HepG2 (cell line): ENCODE results near the gene RPLP2. TPM values are rescaled to one million over a fixed set of nuclear protein-coding genes. Genes with fewer than 3 reads are reported as not detected.

Experiments used
- AHR ChIP-seq: IDR thresholded peaks from 2 replicates; pipeline ENCODE4 v1.6.1; 2018; ENCODE audit warnings: missing genetic modification reagents, missing compliant biosample characterization
- BCLAF1 ChIP-seq: fragments of 450-650 bp; IDR thresholded peaks from 2 replicates; pipeline ENCODE4 v1.6.1; 2017; ENCODE audit warnings: mild to moderate bottlenecking
- GATA4 ChIP-seq: sonication (generic); IDR thresholded peaks from 2 replicates; pipeline ENCODE4 v1.6.1; 2016; ENCODE audit warnings: antibody characterized with exemption, low read depth, borderline replicate concordance
- HOXA5 ChIP-seq: sonication (generic); formaldehyde crosslinking; IDR thresholded peaks from 2 replicates; pipeline ENCODE4 v1.4.0; 2020; ENCODE audit warnings: missing genetic modification reagents
- IKZF5 ChIP-seq: IDR thresholded peaks from 2 replicates; pipeline ENCODE4 v1.6.1; 2018; ENCODE audit warnings: missing genetic modification reagents, mild to moderate bottlenecking, missing compliant biosample characterization
- KDM3A ChIP-seq: IDR thresholded peaks from 2 replicates; pipeline ENCODE4 v1.6.1; 2018; ENCODE audit warnings: low read depth, missing compliant biosample characterization
- KLF15 ChIP-seq: sonication (generic); formaldehyde crosslinking; IDR thresholded peaks from 2 replicates; pipeline ENCODE4 v1.8.1; 2023; ENCODE audit warnings: borderline replicate concordance, mild to moderate bottlenecking, inconsistent platforms, missing genetic modification reagents, mixed read lengths
- POLR2A ChIP-seq, 2 experiments: IDR thresholded peaks; 2 replicates each; pipeline ENCODE4 v1.6.1; 2011; ENCODE audit warnings: low read depth in 2 of 2, low read length in 2 of 2, mild to moderate bottlenecking in 1 of 2, moderate library complexity in 1 of 2; ENCODE audit not compliant: insufficient read depth in 1 of 2
- RCOR2 ChIP-seq: IDR thresholded peaks from 2 replicates; pipeline ENCODE4 v1.6.1; 2016; ENCODE audit warnings: missing biosample characterization, missing genetic modification reagents
- SMAD1 ChIP-seq: sonication (generic); formaldehyde crosslinking; IDR thresholded peaks from 2 replicates; pipeline ENCODE4 v1.4.0; 2020; ENCODE audit warnings: missing genetic modification reagents, low read depth, mild to moderate bottlenecking, borderline replicate concordance
- SRF ChIP-seq: IDR thresholded peaks from 2 replicates; pipeline ENCODE4 v1.6.1; 2011; ENCODE audit warnings: mild to moderate bottlenecking, low read depth, low read length, moderate library complexity
- TBX3 ChIP-seq: fragments of 450-650 bp; IDR thresholded peaks from 2 replicates; pipeline ENCODE4 v1.6.1; 2017; ENCODE audit warnings: antibody characterized with exemption, mild to moderate bottlenecking, inconsistent platforms, borderline replicate concordance
- ZMYM2 ChIP-seq: sonication (generic); formaldehyde crosslinking; IDR thresholded peaks from 2 replicates; pipeline ENCODE4 v1.8.0; 2022; ENCODE audit warnings: mild to moderate bottlenecking, missing genetic modification reagents
- ZNF251 ChIP-seq: sonication (generic); formaldehyde crosslinking; IDR thresholded peaks from 2 replicates; pipeline ENCODE4 v1.9.0; 2021; ENCODE audit warnings: mild to moderate bottlenecking, missing genetic modification reagents
- ZNF354B ChIP-seq: sonication (generic); formaldehyde crosslinking; IDR thresholded peaks from 2 replicates; pipeline ENCODE4 v1.8.0; 2022; ENCODE audit warnings: mild to moderate bottlenecking, missing genetic modification reagents
- ZNF501 ChIP-seq: sonication (generic); formaldehyde crosslinking; IDR thresholded peaks from 2 replicates; pipeline ENCODE4 v1.5.1; 2020; ENCODE audit warnings: mild to moderate bottlenecking, moderate library complexity, missing genetic modification reagents
- ZNF513 ChIP-seq: sonication (generic); formaldehyde crosslinking; conservative IDR thresholded peaks from 2 replicates; pipeline ENCODE4 v1.5.0; 2020; ENCODE audit warnings: missing genetic modification reagents
- ZNF558 ChIP-seq: sonication (generic); formaldehyde crosslinking; IDR thresholded peaks from 2 replicates; pipeline ENCODE4 v1.9.0; 2022; ENCODE audit warnings: mild to moderate bottlenecking, missing genetic modification reagents, borderline replicate concordance
- ZNF619 ChIP-seq: sonication (generic); formaldehyde crosslinking; IDR thresholded peaks from 2 replicates; pipeline ENCODE4 v1.4.0; 2020; ENCODE audit warnings: mild to moderate bottlenecking, missing genetic modification reagents
- ZNF879 ChIP-seq: sonication (generic); formaldehyde crosslinking; IDR thresholded peaks from 2 replicates; pipeline ENCODE4 v1.8.1; 2023; ENCODE audit warnings: missing genetic modification reagents
- ZSCAN31 ChIP-seq: sonication (generic); formaldehyde crosslinking; IDR thresholded peaks from 2 replicates; pipeline ENCODE4 v1.5.0; 2020; ENCODE audit warnings: low read depth, mild to moderate bottlenecking, missing genetic modification reagents
- polyA plus RNA-seq, 8 experiments: library from polyadenylated mRNA; depleted of rRNA in 3 of 8; stranded (reverse) in 7 of 8; unstranded in 1 of 8; fragments of >200 nt; fragmentation: Illumina TruSeq in 4 of 8; extraction: Trizol in 4 of 8; gene quantifications; 2 replicates each; pipeline versions ENCODE4 v1.2.1 to v1.2.3, GENCODE V29; 2011 to 2016; ENCODE audit warnings: low read depth in 4 of 8, missing spikeins in 1 of 8, mixed read lengths in 1 of 8; ENCODE audit not compliant: insufficient read depth in 1 of 8
- total RNA-seq, 5 experiments: library from RNA; depleted of rRNA; stranded (reverse); fragments of >200 nt; fragmentation: Illumina TruSeq; extraction: Trizol; gene quantifications; 2 replicates each; pipeline ENCODE4 v1.2.3, GENCODE V29; 2016; ENCODE audit warnings: low read depth in 1 of 5
- TF ChIP-seq, protein P1 (sequence below): sonication (generic); formaldehyde crosslinking; IDR thresholded peaks from 2 replicates; pipeline ENCODE4 v1.4.0; 2020; ENCODE audit warnings: missing genetic modification reagents, borderline replicate concordance
- TF ChIP-seq, protein P2 (sequence below): sonication (generic); formaldehyde crosslinking; IDR thresholded peaks from 2 replicates; pipeline ENCODE4 v1.4.0; 2020; ENCODE audit warnings: missing genetic modification reagents, mild to moderate bottlenecking, borderline replicate concordance

Gene RPLP2
- total and polyA plus RNA-seq, 2 of the 13 experiments (the other 11 are each of a cell fraction or from before 2014, with no cell fraction given) = 978 to 2,106 TPM

DNA sequence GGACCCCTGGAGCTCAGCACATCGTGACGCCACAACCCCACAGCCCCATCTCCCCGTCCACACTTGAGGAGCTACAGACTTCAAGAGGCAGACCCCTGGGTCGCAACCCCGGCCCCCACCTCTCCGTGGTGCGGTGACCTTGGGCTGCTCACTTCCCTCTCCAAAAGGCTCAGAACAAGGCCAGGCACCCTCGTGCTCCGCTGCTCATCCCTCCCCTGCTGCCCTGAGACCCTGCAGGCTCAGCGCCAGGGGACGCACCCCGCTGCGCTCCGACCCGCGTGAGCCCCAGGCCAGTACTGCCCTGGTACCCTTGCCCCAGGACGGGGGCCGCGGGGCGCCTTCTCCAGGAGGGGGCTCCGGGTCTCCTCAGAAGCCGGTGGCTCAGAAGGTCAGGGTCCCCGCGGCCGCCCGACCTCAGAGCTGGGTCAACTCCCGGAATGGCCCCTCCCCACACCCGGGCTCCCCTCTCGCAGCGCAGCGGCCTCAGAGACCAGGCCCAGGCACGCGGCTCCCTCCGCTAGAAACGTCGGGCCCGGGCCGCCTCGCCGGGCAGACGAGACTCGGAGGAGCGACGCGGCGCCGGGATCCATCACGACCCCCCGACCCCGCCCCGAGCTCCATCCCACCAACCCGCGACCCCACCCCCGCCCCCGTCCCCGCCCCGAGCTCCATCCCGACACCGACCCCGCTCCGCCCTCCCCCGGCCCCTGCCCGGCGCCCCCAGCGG, 33.0 kb upstream of the RPLP2 start (continued):
- TF ChIP-seq, protein P1, sequence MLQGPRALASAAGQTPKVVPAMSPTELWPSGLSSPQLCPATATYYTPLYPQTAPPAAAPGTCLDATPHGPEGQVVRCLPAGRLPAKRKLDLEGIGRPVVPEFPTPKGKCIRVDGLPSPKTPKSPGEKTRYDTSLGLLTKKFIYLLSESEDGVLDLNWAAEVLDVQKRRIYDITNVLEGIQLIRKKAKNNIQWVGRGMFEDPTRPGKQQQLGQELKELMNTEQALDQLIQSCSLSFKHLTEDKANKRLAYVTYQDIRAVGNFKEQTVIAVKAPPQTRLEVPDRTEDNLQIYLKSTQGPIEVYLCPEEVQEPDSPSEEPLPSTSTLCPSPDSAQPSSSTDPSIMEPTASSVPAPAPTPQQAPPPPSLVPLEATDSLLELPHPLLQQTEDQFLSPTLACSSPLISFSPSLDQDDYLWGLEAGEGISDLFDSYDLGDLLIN (CRISPR knock-in tag) = no peak
- 0 out of 2 replicates have a peak, but pooled peaks have one; percentile 38 for TF ChIP-seq HOXA5 (CRISPR knock-in tag)
- TF ChIP-seq ZNF879 (CRISPR knock-in tag) = no peak
- no peak for TF ChIP-seq AHR (CRISPR knock-in tag)
- TF ChIP-seq ZNF354B (CRISPR knock-in tag) = no peak
- no peak for TF ChIP-seq SMAD1 (CRISPR knock-in tag)
- TF ChIP-seq RCOR2 (CRISPR knock-in tag) = no peak
- peak; percentile 42; the same call in 1 of the 2 replicates for TF ChIP-seq ZNF558 (CRISPR knock-in tag)
- TF ChIP-seq, protein P2, sequence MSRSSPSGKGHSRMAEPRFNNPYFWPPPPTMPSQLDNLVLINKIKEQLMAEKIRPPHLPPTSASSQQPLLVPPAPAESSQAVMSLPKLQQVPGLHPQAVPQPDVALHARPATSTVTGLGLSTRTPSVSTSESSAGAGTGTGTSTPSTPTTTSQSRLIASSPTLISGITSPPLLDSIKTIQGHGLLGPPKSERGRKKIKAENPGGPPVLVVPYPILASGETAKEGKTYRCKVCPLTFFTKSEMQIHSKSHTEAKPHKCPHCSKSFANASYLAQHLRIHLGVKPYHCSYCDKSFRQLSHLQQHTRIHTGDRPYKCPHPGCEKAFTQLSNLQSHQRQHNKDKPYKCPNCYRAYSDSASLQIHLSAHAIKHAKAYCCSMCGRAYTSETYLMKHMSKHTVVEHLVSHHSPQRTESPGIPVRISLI (CRISPR knock-in tag) = no peak
- no peak for TF ChIP-seq BCLAF1
- TF ChIP-seq ZNF513 (CRISPR knock-in tag) = no peak
- TF ChIP-seq POLR2A (IDR thresholded peaks at IDR 0.05; ENCODE audit: insufficient read depth in 1 of 2, low read depth in 2 of 2, low read length in 2 of 2) = no peak
- TF ChIP-seq KLF15 (CRISPR knock-in tag) = no peak
- TF ChIP-seq ZMYM2 (CRISPR knock-in tag) = no peak
- TF ChIP-seq IKZF5 (CRISPR knock-in tag) = no peak
- TF ChIP-seq KDM3A (CRISPR knock-in tag) = no peak
- TF ChIP-seq ZNF501 (CRISPR knock-in tag) = no peak; the same call in 1 of the 2 replicates
- no peak for TF ChIP-seq ZNF619
- no peak for TF ChIP-seq ZSCAN31 (CRISPR knock-in tag)
- TF ChIP-seq GATA4 = no peak
- TF ChIP-seq ZNF251 (CRISPR knock-in tag) = no peak
- TF ChIP-seq TBX3 = no peak
- TF ChIP-seq SRF = no peak
